ENCODE data around the gene CELF2. TPM values are rescaled to one million over a fixed set of nuclear protein-coding genes. Genes with fewer than 3 reads are reported as not detected.

The CELF2 gene
- total RNA-seq, 1 donor from 2014 or later: 31.6 TPM

DNA sequence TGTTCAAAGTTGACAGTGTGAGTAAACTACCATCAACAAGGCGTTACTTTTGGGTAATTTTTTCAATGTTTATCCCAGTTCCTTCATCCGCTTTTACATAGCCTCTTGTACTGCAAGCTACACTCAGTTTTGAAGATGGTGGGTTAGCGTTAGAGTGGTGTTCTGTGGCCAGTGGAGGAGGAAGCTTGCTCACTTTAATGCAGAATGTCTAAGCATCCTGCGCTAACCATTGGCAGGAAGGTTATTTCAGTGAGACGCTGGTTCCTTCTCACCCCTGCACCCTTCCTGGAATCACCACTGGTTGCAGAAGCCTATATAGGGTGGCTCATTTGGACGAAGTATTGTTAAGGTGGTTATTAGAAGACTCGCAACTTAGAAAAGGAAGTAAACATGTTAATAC, 159.1 kb downstream of the CELF2 start:
- peaks cover 18% of the 10 kb centered on the region for H4K20me1 ChIP-seq (ENCODE audit: low read depth)
- TF ChIP-seq EZH2phosphoT487 (IDR thresholded peaks at IDR 0.05) (no peak), CTCF (IDR thresholded peaks at IDR 0.05) (no peak), EZH2 (IDR thresholded peaks at IDR 0.05) (no peak)
- no peak overlapping the region for H3K27ac Mint-ChIP-seq
- no peak overlapping the region for H2AFZ ChIP-seq (replicated peaks)
- H3K79me2 ChIP-seq (ENCODE audit: low read depth): peaks cover 56% of the 10 kb centered on the region
- H3K27ac ChIP-seq: no peak overlapping the region
- peaks cover 6% of the 10 kb centered on the region for H3K4me1 Mint-ChIP-seq
- H3K36me3 Mint-ChIP-seq: peaks cover 7% of the 10 kb centered on the region
- H3K9ac ChIP-seq: no peak overlapping the region
- no peaks in the 10 kb centered on the region for H3K9me3 ChIP-seq (ENCODE audit: low read depth)
- no peaks in the 10 kb centered on the region for H3K9me3 Mint-ChIP-seq
- H3F3A ChIP-seq (ENCODE audit: low read depth): no peaks in the 10 kb centered on the region
- no peak for DNase-seq (ENCODE audit: low spot score)
- H3K4me1 ChIP-seq: peaks cover 17% of the 10 kb centered on the region
- H3K4me3 ChIP-seq: no peak overlapping the region
- no peaks in the 10 kb centered on the region for H3K27me3 Mint-ChIP-seq (ENCODE audit: insufficient read depth, low read depth)
- no peak overlapping the region for H3K4me3 Mint-ChIP-seq
- H3K27me3 ChIP-seq: no peaks in the 10 kb centered on the region
- H3K4me2 ChIP-seq: no peak overlapping the region
- no peaks in the 10 kb centered on the region for H3K36me3 ChIP-seq

DNA sequence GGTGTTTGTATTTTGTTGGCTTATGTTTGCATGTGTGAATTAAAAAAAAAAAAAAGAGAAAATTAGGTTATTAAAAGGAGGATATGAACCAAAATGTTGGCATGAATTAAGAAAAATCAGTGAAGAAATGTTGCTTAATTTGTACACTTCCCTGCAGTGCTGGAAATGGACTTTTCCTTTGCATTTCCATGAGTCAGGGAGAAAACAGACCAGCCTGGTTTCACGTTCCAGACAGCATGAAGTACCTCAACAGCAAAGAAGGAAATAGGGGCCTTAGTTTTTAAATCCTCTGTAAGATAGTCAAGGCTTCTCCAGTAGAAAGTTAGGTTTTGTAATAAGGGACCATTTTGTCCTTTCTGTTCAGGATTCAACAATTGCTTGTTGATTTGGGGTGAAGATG, 159.7 kb downstream of the CELF2 start:
- peaks cover 6% of the 10 kb centered on the region for H3K4me1 Mint-ChIP-seq
- H3K9ac ChIP-seq: no peak overlapping the region
- no peak overlapping the region for H3K4me3 ChIP-seq
- no peaks in the 10 kb centered on the region for H3K27me3 Mint-ChIP-seq (ENCODE audit: insufficient read depth, low read depth)
- H3K9me3 ChIP-seq (ENCODE audit: low read depth): no peaks in the 10 kb centered on the region
- H2AFZ ChIP-seq (replicated peaks): no peak overlapping the region
- TF ChIP-seq EZH2phosphoT487 (IDR thresholded peaks at IDR 0.05): no peak
- no peak for TF ChIP-seq EZH2 (IDR thresholded peaks at IDR 0.05)
- peaks cover 7% of the 10 kb centered on the region for H3K36me3 Mint-ChIP-seq
- no peak overlapping the region for H3K4me2 ChIP-seq
- H3K36me3 ChIP-seq: no peaks in the 10 kb centered on the region
- H3K79me2 ChIP-seq (ENCODE audit: low read depth): peaks cover 56% of the 10 kb centered on the region
- H3K27ac ChIP-seq: no peak overlapping the region
- no peaks in the 10 kb centered on the region for H3K9me3 Mint-ChIP-seq
- H3K4me1 ChIP-seq: peaks cover 11% of the 10 kb centered on the region
- H3K4me3 Mint-ChIP-seq: no peak overlapping the region
- DNase-seq (ENCODE audit: low spot score): no peak
- no peaks in the 10 kb centered on the region for H3F3A ChIP-seq (ENCODE audit: low read depth)
- H3K27me3 ChIP-seq: no peaks in the 10 kb centered on the region
- peaks cover 18% of the 10 kb centered on the region for H4K20me1 ChIP-seq (ENCODE audit: low read depth)
- H3K27ac Mint-ChIP-seq: no peak overlapping the region

DNA sequence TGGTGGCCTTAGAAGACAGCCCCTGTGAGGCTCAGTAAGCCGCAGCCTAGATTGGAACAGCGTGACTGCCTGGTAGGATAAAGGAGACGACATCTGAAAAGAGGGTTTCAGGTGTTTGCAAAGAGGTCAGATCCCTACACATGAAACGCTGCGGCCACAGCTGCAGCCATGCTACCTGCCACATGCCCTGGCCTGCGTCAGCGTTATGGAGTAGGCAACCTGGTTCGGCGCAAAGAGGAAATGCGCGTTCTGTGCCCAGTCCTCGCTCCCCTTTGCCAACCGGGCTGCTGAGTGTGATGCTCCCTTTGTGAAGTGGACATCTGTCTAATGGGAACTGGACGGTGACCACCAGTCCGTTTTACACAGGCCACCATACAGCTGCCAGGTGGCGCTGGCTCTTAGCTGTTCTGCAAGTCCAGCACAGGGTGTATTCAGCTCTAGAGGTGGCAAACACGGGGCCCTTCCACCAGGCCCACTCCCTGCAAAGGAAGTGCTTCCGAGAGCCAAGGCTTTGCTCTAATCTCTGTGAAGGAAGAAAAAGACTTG, 160.3 kb downstream of the CELF2 start:
- Histone ChIP-seq H3K27ac (no peak overlapping the region), H3K4me3 (no peak overlapping the region), H3K9ac (no peak overlapping the region), H3K36me3 (no peaks in the 10 kb centered on the region), H3K4me2 (no peak overlapping the region), H3F3A (ENCODE audit: low read depth) (no peaks in the 10 kb centered on the region), H4K20me1 (ENCODE audit: low read depth) (peaks cover 18% of the 10 kb centered on the region), H3K79me2 (ENCODE audit: low read depth) (peaks cover 59% of the 10 kb centered on the region), H2AFZ (replicated peaks) (no peak overlapping the region), H3K4me1 (peaks cover 6% of the 10 kb centered on the region), H3K27me3 (no peaks in the 10 kb centered on the region), H3K9me3 (ENCODE audit: low read depth) (no peaks in the 10 kb centered on the region)
- TF ChIP-seq CTCF (IDR thresholded peaks at IDR 0.05) (no peak), EZH2phosphoT487 (IDR thresholded peaks at IDR 0.05) (no peak), EZH2 (IDR thresholded peaks at IDR 0.05) (no peak)
- Mint-ChIP-seq H3K36me3 (peaks cover 7% of the 10 kb centered on the region), H3K4me1 (peaks cover 6% of the 10 kb centered on the region), H3K4me3 (no peak overlapping the region), H3K9me3 (no peaks in the 10 kb centered on the region), H3K27me3 (ENCODE audit: insufficient read depth, low read depth) (no peaks in the 10 kb centered on the region), H3K27ac (no peak overlapping the region)
- DNase-seq (ENCODE audit: low spot score): peak; percentile 34

- Histone ChIP-seq H3K4me2 (no peak overlapping the region), H2AFZ (replicated peaks) (no peak overlapping the region), H4K20me1 (ENCODE audit: low read depth) (peaks cover 18% of the 10 kb centered on the region), H3K27me3 (no peaks in the 10 kb centered on the region), H3K9me3 (ENCODE audit: low read depth) (no peaks in the 10 kb centered on the region), H3K79me2 (ENCODE audit: low read depth) (peaks cover 60% of the 10 kb centered on the region), H3K9ac (no peak overlapping the region), H3K4me1 (peaks cover 6% of the 10 kb centered on the region), H3K36me3 (no peaks in the 10 kb centered on the region), H3F3A (ENCODE audit: low read depth) (no peaks in the 10 kb centered on the region), H3K27ac (no peak overlapping the region), H3K4me3 (no peak overlapping the region)
- TF ChIP-seq EZH2 (IDR thresholded peaks at IDR 0.05): no peak
- TF ChIP-seq CTCF (IDR thresholded peaks at IDR 0.05): no peak
- TF ChIP-seq EZH2phosphoT487 (IDR thresholded peaks at IDR 0.05): no peak
- Mint-ChIP-seq H3K27me3 (ENCODE audit: insufficient read depth, low read depth) (no peaks in the 10 kb centered on the region), H3K36me3 (peaks cover 7% of the 10 kb centered on the region), H3K4me1 (peaks cover 6% of the 10 kb centered on the region), H3K9me3 (no peaks in the 10 kb centered on the region), H3K4me3 (no peak overlapping the region), H3K27ac (peak overlapping the region; percentile 22)
- no peak for DNase-seq (ENCODE audit: low spot score)
Measured at GRCh38 chr10:11178606-11179515, 161.2 kb downstream of the CELF2 start.
